SK-N-MC (cell line): Measurements from ENCODE around the gene GIGYF2.

Source experiments
- EZH2 ChIP-seq: fragments of 200-600 bp; sonication (generic); IDR thresholded peaks from one replicate; pipeline ENCODE4 v1.6.1; 2017; ENCODE audit warnings: antibody characterized with exemption
- FOXP2 ChIP-seq: optimal IDR thresholded peaks from 2 replicates; pipeline ENCODE3; 2011; ENCODE audit warnings: mild to moderate bottlenecking, moderate library complexity; ENCODE audit not compliant: insufficient read depth; ENCODE audit errors: extremely low read length, control extremely low read depth
- POLR2AphosphoS5 ChIP-seq: IDR thresholded peaks from 2 replicates; pipeline ENCODE4 v1.6.1; 2012; ENCODE audit warnings: mild to moderate bottlenecking, low read depth, low read length, borderline replicate concordance

- no peak for TF ChIP-seq EZH2
- TF ChIP-seq FOXP2: no peak
- no peak for TF ChIP-seq POLR2AphosphoS5
Measured at GRCh38 chr2:232655392-232655791, 41.7 kb upstream of the GIGYF2 start.
